Measurements from ENCODE around the gene PSD4. TPM values are rescaled to one million over a fixed set of nuclear protein-coding genes. Genes with fewer than 3 reads are reported as not detected.

Gene PSD4
- total RNA-seq, 1 experiment from 2014 or later = 12.6 TPM

- no peak for ATAC-seq
- Histone ChIP-seq H4K20me1 (ENCODE audit: insufficient read depth) (no peaks in the 10 kb centered on the region), H3K27me3 (ENCODE audit: insufficient read depth, low read length) (no peaks in the 10 kb centered on the region), H3K9me3 (ENCODE audit: control insufficient read depth in 1 of 2, insufficient read depth in 1 of 2, low read depth in 1 of 2, low read length in 2 of 2) (no peaks in the 10 kb centered on the region), H2AFZ (ENCODE audit: low read depth, low read length, poor library complexity, severe bottlenecking) (no peak overlapping the region), H3K4me1 (ENCODE audit: control insufficient read depth in 1 of 2, insufficient read depth in 2 of 2, low read length in 2 of 2) (no peaks in the 10 kb centered on the region; a peak in 1 of 4 replicates), H3K79me2 (ENCODE audit: insufficient read depth, low read length) (no peaks in the 10 kb centered on the region), H3K4me2 (ENCODE audit: low read length) (no peak overlapping the region), H3K4me3 (replicated peaks in 1 of 2; ENCODE audit: low read depth in 1 of 2, low read length in 2 of 2) (no peak overlapping the region), H3K9me2 (ENCODE audit: insufficient read depth) (peaks cover 4% of the 10 kb centered on the region; the same call in 1 of the 2 replicates), H3K27ac (ENCODE audit: low read depth, low read length) (no peak overlapping the region), H3K9ac (ENCODE audit: low read length) (no peak overlapping the region), H3K36me3 (ENCODE audit: control insufficient read depth in 1 of 2, insufficient read depth in 2 of 2, low read length in 2 of 2) (no peaks in the 10 kb centered on the region)
- ChIA-PET POLR2A (no interaction called here), CTCF (no interaction called here), RAD21 (ENCODE audit: low non-redundant PET in 1 of 2, low total read pairs in 2 of 2, uncharacterized antibody in 2 of 2, unreplicated experiment in 2 of 2) (no interaction called here)
- no peak for DNase-seq (ENCODE audit: low read depth, low spot score)
- no TSS peak for BruUV-seq (replicated peaks)
- TF ChIP-seq POLR2AphosphoS5 (IDR thresholded peaks at IDR 0.05; ENCODE audit: low read depth, low read length) (no peak), ZFX (IDR thresholded peaks at IDR 0.05) (no peak), SP1 (IDR thresholded peaks at IDR 0.05; ENCODE audit: low read depth) (no peak), CBX3 (IDR thresholded peaks at IDR 0.05; ENCODE audit: low read depth) (no peak), JUND (IDR thresholded peaks at IDR 0.05) (no peak), CEBPB (IDR thresholded peaks at IDR 0.05; ENCODE audit: low read depth) (no peak), SRF (IDR thresholded peaks at IDR 0.05; ENCODE audit: low read depth) (no peak), POLR2A (IDR thresholded peaks at IDR 0.05; ENCODE audit: borderline replicate concordance, extremely low read depth, insufficient read depth, insufficient read length) (no peak), FOSL1 (IDR thresholded peaks at IDR 0.05; ENCODE audit: low read depth) (no peak), RAD21 (IDR thresholded peaks at IDR 0.05; ENCODE audit: low read depth) (no peak)
- TF ChIP-seq, protein P1, sequence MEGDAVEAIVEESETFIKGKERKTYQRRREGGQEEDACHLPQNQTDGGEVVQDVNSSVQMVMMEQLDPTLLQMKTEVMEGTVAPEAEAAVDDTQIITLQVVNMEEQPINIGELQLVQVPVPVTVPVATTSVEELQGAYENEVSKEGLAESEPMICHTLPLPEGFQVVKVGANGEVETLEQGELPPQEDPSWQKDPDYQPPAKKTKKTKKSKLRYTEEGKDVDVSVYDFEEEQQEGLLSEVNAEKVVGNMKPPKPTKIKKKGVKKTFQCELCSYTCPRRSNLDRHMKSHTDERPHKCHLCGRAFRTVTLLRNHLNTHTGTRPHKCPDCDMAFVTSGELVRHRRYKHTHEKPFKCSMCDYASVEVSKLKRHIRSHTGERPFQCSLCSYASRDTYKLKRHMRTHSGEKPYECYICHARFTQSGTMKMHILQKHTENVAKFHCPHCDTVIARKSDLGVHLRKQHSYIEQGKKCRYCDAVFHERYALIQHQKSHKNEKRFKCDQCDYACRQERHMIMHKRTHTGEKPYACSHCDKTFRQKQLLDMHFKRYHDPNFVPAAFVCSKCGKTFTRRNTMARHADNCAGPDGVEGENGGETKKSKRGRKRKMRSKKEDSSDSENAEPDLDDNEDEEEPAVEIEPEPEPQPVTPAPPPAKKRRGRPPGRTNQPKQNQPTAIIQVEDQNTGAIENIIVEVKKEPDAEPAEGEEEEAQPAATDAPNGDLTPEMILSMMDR (IDR thresholded peaks at IDR 0.05 in 2 of 3, conservative IDR thresholded peaks at IDR 0.05 in 1 of 3; ENCODE audit: borderline replicate concordance in 1 of 3, insufficient read depth in 1 of 3, low read depth in 2 of 3, low read length in 2 of 3) = no peak
- TF ChIP-seq, protein P2, sequence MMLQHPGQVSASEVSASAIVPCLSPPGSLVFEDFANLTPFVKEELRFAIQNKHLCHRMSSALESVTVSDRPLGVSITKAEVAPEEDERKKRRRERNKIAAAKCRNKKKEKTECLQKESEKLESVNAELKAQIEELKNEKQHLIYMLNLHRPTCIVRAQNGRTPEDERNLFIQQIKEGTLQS (IDR thresholded peaks at IDR 0.05) = no peak
- TF ChIP-seq, protein P3, sequence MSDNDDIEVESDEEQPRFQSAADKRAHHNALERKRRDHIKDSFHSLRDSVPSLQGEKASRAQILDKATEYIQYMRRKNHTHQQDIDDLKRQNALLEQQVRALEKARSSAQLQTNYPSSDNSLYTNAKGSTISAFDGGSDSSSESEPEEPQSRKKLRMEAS (IDR thresholded peaks at IDR 0.05) = no peak
- TF ChIP-seq, protein P4, sequence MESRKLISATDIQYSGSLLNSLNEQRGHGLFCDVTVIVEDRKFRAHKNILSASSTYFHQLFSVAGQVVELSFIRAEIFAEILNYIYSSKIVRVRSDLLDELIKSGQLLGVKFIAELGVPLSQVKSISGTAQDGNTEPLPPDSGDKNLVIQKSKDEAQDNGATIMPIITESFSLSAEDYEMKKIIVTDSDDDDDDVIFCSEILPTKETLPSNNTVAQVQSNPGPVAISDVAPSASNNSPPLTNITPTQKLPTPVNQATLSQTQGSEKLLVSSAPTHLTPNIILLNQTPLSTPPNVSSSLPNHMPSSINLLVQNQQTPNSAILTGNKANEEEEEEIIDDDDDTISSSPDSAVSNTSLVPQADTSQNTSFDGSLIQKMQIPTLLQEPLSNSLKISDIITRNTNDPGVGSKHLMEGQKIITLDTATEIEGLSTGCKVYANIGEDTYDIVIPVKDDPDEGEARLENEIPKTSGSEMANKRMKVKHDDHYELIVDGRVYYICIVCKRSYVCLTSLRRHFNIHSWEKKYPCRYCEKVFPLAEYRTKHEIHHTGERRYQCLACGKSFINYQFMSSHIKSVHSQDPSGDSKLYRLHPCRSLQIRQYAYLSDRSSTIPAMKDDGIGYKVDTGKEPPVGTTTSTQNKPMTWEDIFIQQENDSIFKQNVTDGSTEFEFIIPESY (IDR thresholded peaks at IDR 0.05; ENCODE audit: extremely low read depth, insufficient replicate concordance, low read length) = no peak
- intact Hi-C loops (cut with micrococcal nuclease) = no loop called here
Measured at GRCh38 chr2:113228351-113228750, 54.6 kb downstream of the PSD4 start.

Data from HCT116 (cell line).